Measurements from ENCODE around the gene ALK.

Gene ALK

DNA sequence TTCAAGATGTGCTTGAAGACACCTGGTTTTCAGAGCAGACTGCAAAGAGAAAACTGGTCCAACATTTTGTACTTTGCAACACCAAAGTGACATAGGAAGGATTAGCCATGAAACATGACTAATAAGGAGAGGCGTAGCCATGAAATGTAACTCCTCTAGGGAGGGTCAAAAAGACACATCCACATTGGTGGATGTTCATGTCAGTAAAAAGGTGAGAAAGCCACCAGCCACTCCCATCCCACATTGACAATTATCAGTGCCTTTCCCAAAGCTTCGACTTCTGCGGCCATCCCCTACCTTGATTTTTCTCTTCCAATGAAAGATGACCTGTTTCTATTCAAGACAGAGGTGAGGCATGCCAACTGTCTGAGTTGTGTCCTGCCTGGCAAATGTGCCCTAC lies 223.2 kb downstream of the ALK start:
- TF ChIP-seq, protein P1, sequence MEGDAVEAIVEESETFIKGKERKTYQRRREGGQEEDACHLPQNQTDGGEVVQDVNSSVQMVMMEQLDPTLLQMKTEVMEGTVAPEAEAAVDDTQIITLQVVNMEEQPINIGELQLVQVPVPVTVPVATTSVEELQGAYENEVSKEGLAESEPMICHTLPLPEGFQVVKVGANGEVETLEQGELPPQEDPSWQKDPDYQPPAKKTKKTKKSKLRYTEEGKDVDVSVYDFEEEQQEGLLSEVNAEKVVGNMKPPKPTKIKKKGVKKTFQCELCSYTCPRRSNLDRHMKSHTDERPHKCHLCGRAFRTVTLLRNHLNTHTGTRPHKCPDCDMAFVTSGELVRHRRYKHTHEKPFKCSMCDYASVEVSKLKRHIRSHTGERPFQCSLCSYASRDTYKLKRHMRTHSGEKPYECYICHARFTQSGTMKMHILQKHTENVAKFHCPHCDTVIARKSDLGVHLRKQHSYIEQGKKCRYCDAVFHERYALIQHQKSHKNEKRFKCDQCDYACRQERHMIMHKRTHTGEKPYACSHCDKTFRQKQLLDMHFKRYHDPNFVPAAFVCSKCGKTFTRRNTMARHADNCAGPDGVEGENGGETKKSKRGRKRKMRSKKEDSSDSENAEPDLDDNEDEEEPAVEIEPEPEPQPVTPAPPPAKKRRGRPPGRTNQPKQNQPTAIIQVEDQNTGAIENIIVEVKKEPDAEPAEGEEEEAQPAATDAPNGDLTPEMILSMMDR (IDR thresholded peaks at IDR 0.05; ENCODE audit: low read length): no peak
- TF ChIP-seq EZH2 (IDR thresholded peaks at IDR 0.05; ENCODE audit: borderline replicate concordance, low read length): no peak
- H3K9me3 ChIP-seq (ENCODE audit: low read length): no peaks in the 10 kb centered on the region

DNA sequence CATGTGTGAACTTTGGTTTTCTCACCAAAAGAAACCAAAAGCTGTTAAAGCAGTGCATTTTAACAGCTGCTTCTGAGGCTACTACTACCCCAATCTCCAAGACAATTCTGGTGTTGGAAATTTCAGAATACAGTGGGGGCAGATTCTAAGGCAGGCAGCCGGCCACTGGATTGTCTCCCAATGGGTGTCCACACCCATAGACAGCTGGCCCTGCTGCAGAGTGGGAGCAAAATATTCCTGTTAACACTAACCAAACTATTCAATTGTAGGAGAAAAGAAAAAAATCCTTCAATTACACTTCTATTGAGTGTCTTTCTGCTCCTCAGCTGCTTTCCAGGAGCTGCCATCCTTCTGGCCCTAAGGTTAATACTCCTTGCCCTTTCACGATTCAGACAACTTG lies 223.7 kb downstream of the ALK start:
- no peaks in the 10 kb centered on the region for H3F3A ChIP-seq (ENCODE audit: insufficient read depth, low read length)
- no peak overlapping the region for H2AFZ ChIP-seq (ENCODE audit: low read length)
- TF ChIP-seq, protein P1 (IDR thresholded peaks at IDR 0.05; ENCODE audit: low read length): no peak
- TF ChIP-seq EZH2 (IDR thresholded peaks at IDR 0.05; ENCODE audit: borderline replicate concordance, low read length): no peak
- H3K4me2 ChIP-seq (ENCODE audit: low read length): no peak overlapping the region
- H3K27me3 ChIP-seq (ENCODE audit: insufficient read depth, low read length): no peaks in the 10 kb centered on the region
- no peak overlapping the region for H3K4me3 ChIP-seq (ENCODE audit: low read depth, low read length, poor library complexity, severe bottlenecking)
- no peaks in the 10 kb centered on the region for H4K20me1 ChIP-seq (ENCODE audit: insufficient read depth, low read length)
- H3K9me3 ChIP-seq (ENCODE audit: low read length): no peaks in the 10 kb centered on the region
- no peak overlapping the region for H3K27ac ChIP-seq (ENCODE audit: low read depth, low read length, poor library complexity, severe bottlenecking)
- H3K4me1 ChIP-seq (ENCODE audit: insufficient read depth, low read length, severe bottlenecking): no peaks in the 10 kb centered on the region
- H3K9ac ChIP-seq (ENCODE audit: low read length): no peak overlapping the region
- no peaks in the 10 kb centered on the region for H3K9me2 ChIP-seq (ENCODE audit: low read depth, low read length)
- H3K36me3 ChIP-seq (ENCODE audit: insufficient read depth, low read length): no peaks in the 10 kb centered on the region
- no peaks in the 10 kb centered on the region for H3K79me2 ChIP-seq (ENCODE audit: insufficient read depth, low read length)

More for the DNA sequence above, 223.2 kb downstream of the ALK start:
- H4K20me1 ChIP-seq (ENCODE audit: insufficient read depth, low read length): no peaks in the 10 kb centered on the region
- no peaks in the 10 kb centered on the region for H3F3A ChIP-seq (ENCODE audit: insufficient read depth, low read length)
- no peaks in the 10 kb centered on the region for H3K4me1 ChIP-seq (ENCODE audit: insufficient read depth, low read length, severe bottlenecking)
- H3K27me3 ChIP-seq (ENCODE audit: insufficient read depth, low read length): no peaks in the 10 kb centered on the region
- H3K4me3 ChIP-seq (ENCODE audit: low read depth, low read length, poor library complexity, severe bottlenecking): no peak overlapping the region
- no peaks in the 10 kb centered on the region for H3K9me2 ChIP-seq (ENCODE audit: low read depth, low read length)
- H3K9ac ChIP-seq (ENCODE audit: low read length): no peak overlapping the region
- no peaks in the 10 kb centered on the region for H3K36me3 ChIP-seq (ENCODE audit: insufficient read depth, low read length)
- H3K27ac ChIP-seq (ENCODE audit: low read depth, low read length, poor library complexity, severe bottlenecking): no peak overlapping the region
- H3K79me2 ChIP-seq (ENCODE audit: insufficient read depth, low read length): no peaks in the 10 kb centered on the region
- no peak overlapping the region for H2AFZ ChIP-seq (ENCODE audit: low read length)
- H3K4me2 ChIP-seq (ENCODE audit: low read length): no peak overlapping the region

DNA sequence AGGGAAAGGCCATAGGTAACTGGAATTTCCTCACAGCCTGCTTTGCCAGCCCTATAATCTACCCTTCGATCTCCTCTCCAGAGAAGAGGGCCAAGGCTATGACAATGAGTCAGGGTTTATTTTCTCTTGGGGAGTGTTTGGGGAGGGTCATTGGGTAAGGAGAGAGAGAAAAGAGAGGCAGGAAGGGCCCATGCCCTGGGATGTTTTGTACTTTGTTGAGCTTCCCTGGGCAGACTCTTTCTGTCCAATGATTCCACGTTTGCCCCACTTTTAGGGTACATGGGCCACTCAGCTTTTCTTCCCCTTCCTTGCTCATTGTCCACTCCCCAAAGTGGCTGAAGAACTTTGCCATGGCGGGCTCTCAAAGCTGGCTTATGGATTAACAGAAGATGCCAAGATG lies 224.2 kb downstream of the ALK start:
- Histone ChIP-seq H3K9ac (ENCODE audit: low read length) (no peak overlapping the region), H3K4me2 (ENCODE audit: low read length) (no peak overlapping the region), H3K9me2 (ENCODE audit: low read depth, low read length) (no peaks in the 10 kb centered on the region), H3K4me3 (ENCODE audit: low read depth, low read length, poor library complexity, severe bottlenecking) (no peak overlapping the region), H2AFZ (ENCODE audit: low read length) (no peak overlapping the region), H4K20me1 (ENCODE audit: insufficient read depth, low read length) (no peaks in the 10 kb centered on the region), H3K36me3 (ENCODE audit: insufficient read depth, low read length) (no peaks in the 10 kb centered on the region), H3K9me3 (ENCODE audit: low read length) (no peaks in the 10 kb centered on the region), H3K79me2 (ENCODE audit: insufficient read depth, low read length) (no peaks in the 10 kb centered on the region), H3K4me1 (ENCODE audit: insufficient read depth, low read length, severe bottlenecking) (no peaks in the 10 kb centered on the region), H3F3A (ENCODE audit: insufficient read depth, low read length) (no peaks in the 10 kb centered on the region), H3K27me3 (ENCODE audit: insufficient read depth, low read length) (no peaks in the 10 kb centered on the region), H3K27ac (ENCODE audit: low read depth, low read length, poor library complexity, severe bottlenecking) (no peak overlapping the region)
- TF ChIP-seq EZH2 (IDR thresholded peaks at IDR 0.05; ENCODE audit: borderline replicate concordance, low read length): no peak
- TF ChIP-seq, protein P1 (IDR thresholded peaks at IDR 0.05; ENCODE audit: low read length): no peak
